Panc1 (cell line): Measurements from ENCODE around the gene POLR2A.

Experiments
- POLR2AphosphoS5 ChIP-seq: IDR thresholded peaks from 2 replicates; pipeline ENCODE4 v1.6.1; 2012; ENCODE audit warnings: mild to moderate bottlenecking, low read depth, low read length, moderate library complexity
- SIN3A ChIP-seq: IDR thresholded peaks from 2 replicates; pipeline ENCODE4 v1.6.1; 2012; ENCODE audit warnings: low read depth, mild to moderate bottlenecking, low read length, moderate library complexity, borderline replicate concordance; ENCODE audit not compliant: insufficient read depth
- TCF7L2 ChIP-seq: IDR thresholded peaks from 2 replicates; pipeline ENCODE4 v1.6.1; 2011; ENCODE audit warnings: mild to moderate bottlenecking, low read depth, low read length, inconsistent platforms
- TF ChIP-seq, protein P1 (sequence below): fragments of 450-650 bp; IDR thresholded peaks from 2 replicates; pipeline ENCODE4 v1.5.1; 2017; ENCODE audit warnings: mild to moderate bottlenecking
- TF ChIP-seq, protein P2 (sequence below), 2 experiments: IDR thresholded peaks; 2 replicates each; pipeline ENCODE4 v1.6.1; 2011 to 2012; ENCODE audit warnings: low read depth in 2 of 2, control low read depth in 1 of 2, low read length in 1 of 2, mild to moderate bottlenecking in 1 of 2, moderate library complexity in 1 of 2; ENCODE audit not compliant: insufficient read depth in 1 of 2

DNA sequence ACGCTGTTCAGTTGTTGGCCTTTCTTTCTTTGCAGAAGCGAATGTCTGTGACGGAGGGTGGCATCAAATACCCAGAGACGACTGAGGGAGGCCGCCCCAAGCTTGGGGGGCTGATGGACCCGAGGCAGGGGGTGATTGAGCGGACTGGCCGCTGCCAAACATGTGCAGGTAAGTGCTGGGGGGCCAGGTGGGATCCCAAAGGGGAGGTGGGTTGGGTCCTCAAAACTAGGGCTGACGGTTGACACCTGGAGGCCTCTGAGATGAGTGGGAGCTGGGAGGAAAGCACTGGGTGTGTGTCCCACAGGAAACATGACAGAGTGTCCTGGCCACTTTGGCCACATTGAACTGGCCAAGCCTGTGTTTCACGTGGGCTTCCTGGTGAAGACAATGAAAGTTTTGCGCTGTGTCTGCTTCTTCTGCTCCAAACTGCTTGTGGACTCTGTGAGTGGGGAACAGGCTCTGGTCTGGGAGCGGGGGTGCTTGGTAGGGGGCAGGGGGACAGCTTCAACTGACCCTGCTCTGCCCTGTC lies 11.8 kb downstream of the POLR2A start:
- TF ChIP-seq, protein P1, sequence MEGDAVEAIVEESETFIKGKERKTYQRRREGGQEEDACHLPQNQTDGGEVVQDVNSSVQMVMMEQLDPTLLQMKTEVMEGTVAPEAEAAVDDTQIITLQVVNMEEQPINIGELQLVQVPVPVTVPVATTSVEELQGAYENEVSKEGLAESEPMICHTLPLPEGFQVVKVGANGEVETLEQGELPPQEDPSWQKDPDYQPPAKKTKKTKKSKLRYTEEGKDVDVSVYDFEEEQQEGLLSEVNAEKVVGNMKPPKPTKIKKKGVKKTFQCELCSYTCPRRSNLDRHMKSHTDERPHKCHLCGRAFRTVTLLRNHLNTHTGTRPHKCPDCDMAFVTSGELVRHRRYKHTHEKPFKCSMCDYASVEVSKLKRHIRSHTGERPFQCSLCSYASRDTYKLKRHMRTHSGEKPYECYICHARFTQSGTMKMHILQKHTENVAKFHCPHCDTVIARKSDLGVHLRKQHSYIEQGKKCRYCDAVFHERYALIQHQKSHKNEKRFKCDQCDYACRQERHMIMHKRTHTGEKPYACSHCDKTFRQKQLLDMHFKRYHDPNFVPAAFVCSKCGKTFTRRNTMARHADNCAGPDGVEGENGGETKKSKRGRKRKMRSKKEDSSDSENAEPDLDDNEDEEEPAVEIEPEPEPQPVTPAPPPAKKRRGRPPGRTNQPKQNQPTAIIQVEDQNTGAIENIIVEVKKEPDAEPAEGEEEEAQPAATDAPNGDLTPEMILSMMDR = no peak
- TF ChIP-seq POLR2AphosphoS5 (no peak), SIN3A (no peak), TCF7L2 (no peak)
- TF ChIP-seq, protein P2, sequence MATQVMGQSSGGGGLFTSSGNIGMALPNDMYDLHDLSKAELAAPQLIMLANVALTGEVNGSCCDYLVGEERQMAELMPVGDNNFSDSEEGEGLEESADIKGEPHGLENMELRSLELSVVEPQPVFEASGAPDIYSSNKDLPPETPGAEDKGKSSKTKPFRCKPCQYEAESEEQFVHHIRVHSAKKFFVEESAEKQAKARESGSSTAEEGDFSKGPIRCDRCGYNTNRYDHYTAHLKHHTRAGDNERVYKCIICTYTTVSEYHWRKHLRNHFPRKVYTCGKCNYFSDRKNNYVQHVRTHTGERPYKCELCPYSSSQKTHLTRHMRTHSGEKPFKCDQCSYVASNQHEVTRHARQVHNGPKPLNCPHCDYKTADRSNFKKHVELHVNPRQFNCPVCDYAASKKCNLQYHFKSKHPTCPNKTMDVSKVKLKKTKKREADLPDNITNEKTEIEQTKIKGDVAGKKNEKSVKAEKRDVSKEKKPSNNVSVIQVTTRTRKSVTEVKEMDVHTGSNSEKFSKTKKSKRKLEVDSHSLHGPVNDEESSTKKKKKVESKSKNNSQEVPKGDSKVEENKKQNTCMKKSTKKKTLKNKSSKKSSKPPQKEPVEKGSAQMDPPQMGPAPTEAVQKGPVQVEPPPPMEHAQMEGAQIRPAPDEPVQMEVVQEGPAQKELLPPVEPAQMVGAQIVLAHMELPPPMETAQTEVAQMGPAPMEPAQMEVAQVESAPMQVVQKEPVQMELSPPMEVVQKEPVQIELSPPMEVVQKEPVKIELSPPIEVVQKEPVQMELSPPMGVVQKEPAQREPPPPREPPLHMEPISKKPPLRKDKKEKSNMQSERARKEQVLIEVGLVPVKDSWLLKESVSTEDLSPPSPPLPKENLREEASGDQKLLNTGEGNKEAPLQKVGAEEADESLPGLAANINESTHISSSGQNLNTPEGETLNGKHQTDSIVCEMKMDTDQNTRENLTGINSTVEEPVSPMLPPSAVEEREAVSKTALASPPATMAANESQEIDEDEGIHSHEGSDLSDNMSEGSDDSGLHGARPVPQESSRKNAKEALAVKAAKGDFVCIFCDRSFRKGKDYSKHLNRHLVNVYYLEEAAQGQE (IDR thresholded peaks at IDR 0.05; ENCODE audit: insufficient read depth in 1 of 2, low read depth in 2 of 2, low read length in 1 of 2) = no peak
